ENCODE measurements around the gene MPC1.

Gene MPC1
- 14.2 to 21.6 (median 17.2) reads per million in 3 donors for total RNA-seq

DNA sequence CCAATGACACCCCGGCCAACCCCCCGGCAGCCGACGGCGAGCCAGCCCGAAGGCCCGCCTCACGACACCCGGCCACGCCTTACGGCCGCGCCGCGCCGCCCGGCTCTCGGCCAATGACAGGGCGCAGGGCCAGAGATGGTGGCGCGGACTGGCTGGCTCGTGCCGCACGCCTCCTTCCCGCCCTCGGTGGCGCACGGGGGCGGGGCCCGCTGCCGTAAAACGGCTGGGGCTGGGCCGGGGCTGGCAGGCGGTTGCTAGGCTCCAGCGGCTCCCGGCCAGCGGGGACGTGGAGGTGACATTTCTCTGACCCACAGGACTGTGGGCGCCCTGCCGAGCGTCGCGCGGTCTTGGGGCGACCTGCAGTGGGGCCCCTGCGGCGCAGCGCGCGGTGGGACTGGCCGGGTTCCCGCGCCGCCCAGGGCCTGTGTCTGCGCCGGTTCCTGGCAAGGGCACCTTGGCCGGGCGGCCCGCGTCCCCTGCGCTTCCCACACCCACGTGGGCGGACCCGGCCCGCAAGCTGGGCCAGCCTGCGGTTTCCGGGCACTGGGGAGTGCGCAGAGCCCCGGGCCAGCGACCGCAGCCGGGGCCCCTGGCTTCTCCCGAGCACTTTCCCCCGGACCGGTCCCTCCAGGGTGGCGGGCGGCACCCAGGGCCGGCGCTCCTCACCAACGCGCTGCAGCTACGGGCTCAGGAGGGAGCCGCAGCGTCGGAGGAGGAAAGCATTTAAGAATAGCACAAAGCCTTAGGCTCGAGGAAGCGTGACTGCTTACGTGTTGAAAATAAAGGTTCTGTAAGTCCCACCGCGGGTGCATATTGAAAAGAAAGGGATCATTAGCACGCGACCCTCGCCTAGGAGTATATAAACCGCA, at the start of gene MPC1:
MPC1 (minus strand) TSS at position 8 of the 869 bp plus-strand sequence. CDS start 64 bp downstream, outside the sequence.
- peak; percentile 84 to 90 (median 89) for DNase-seq
- Histone ChIP-seq H3K27ac (ENCODE audit: insufficient read depth, low read length, poor library complexity, severe bottlenecking) (peak within 1 kb of the TSS; percentile 76), H3K4me3 (ENCODE audit: insufficient read depth, low read depth, low read length, poor library complexity, severe bottlenecking) (peak within 1 kb of the TSS; percentile 87), H3K36me3 (ENCODE audit: control insufficient read depth, insufficient read depth, low read length) (no peaks in the 10 kb centered on the region), H3K9me3 (ENCODE audit: control insufficient read depth, low read length) (no peaks in the 10 kb centered on the region), H3K27me3 (replicated peaks; ENCODE audit: control insufficient read depth, insufficient read depth, low read length, poor library complexity, severe bottlenecking) (no peaks in the 10 kb centered on the region), H3K4me1 (ENCODE audit: control insufficient read depth, insufficient read depth, low read length, poor library complexity, severe bottlenecking) (peaks cover 5% of the 10 kb centered on the region)

GRCh38 chr6:166430269-166430668, 47.5 kb upstream of the MPC1 start:
- DNase-seq = no peak
- no peaks in the 10 kb centered on the region for H3K27me3 ChIP-seq (replicated peaks; ENCODE audit: control insufficient read depth, insufficient read depth, low read length, poor library complexity, severe bottlenecking)
- no peaks in the 10 kb centered on the region for H3K36me3 ChIP-seq (ENCODE audit: control insufficient read depth, insufficient read depth, low read length)

GRCh38 chr6:166424431-166424830, 41.7 kb upstream of the MPC1 start:
- Histone ChIP-seq H3K36me3 (ENCODE audit: control insufficient read depth, insufficient read depth, low read length) (no peaks in the 10 kb centered on the region), H3K4me3 (ENCODE audit: insufficient read depth, low read depth, low read length, poor library complexity, severe bottlenecking) (no peak overlapping the region), H3K27me3 (replicated peaks; ENCODE audit: control insufficient read depth, insufficient read depth, low read length, poor library complexity, severe bottlenecking) (no peaks in the 10 kb centered on the region), H3K27ac (ENCODE audit: insufficient read depth, low read length, poor library complexity, severe bottlenecking) (no peak overlapping the region), H3K9me3 (ENCODE audit: control insufficient read depth, low read length) (no peaks in the 10 kb centered on the region), H3K4me1 (ENCODE audit: control insufficient read depth, insufficient read depth, low read length, poor library complexity, severe bottlenecking) (peaks cover 11% of the 10 kb centered on the region)
- DNase-seq = no peak

More at GRCh38 chr6:166430269-166430668, 47.5 kb upstream of the MPC1 start:
- Histone ChIP-seq H3K9me3 (ENCODE audit: control insufficient read depth, low read length) (no peaks in the 10 kb centered on the region), H3K4me3 (ENCODE audit: insufficient read depth, low read depth, low read length, poor library complexity, severe bottlenecking) (no peak overlapping the region), H3K4me1 (ENCODE audit: control insufficient read depth, insufficient read depth, low read length, poor library complexity, severe bottlenecking) (no peaks in the 10 kb centered on the region), H3K27ac (ENCODE audit: insufficient read depth, low read length, poor library complexity, severe bottlenecking) (no peak overlapping the region)

DNA sequence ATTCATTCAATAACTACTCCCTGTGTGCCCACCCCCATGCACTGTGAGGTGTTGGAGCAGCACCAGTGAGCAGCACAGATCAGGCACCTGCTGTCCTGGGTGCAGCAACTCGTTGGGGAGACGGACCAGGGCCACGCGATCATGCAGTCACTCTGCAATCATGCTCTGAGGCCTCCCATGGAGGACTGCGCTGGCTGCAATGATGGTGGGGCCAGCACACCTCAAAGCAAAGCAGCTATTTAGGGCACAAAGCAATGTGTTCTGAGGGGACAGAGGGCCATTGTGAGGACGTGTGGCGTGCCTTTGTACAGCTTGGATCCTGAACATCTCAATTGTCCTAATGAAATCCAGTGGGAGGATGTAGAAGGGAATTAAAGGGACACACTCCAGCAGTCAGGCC, 41.0 kb upstream of the MPC1 start:
- no peak for DNase-seq
- Histone ChIP-seq H3K9me3 (ENCODE audit: control insufficient read depth, low read length) (no peaks in the 10 kb centered on the region), H3K36me3 (ENCODE audit: control insufficient read depth, insufficient read depth, low read length) (no peaks in the 10 kb centered on the region), H3K4me3 (ENCODE audit: insufficient read depth, low read depth, low read length, poor library complexity, severe bottlenecking) (no peak overlapping the region), H3K4me1 (ENCODE audit: control insufficient read depth, insufficient read depth, low read length, poor library complexity, severe bottlenecking) (peaks cover 16% of the 10 kb centered on the region), H3K27me3 (replicated peaks; ENCODE audit: control insufficient read depth, insufficient read depth, low read length, poor library complexity, severe bottlenecking) (no peaks in the 10 kb centered on the region), H3K27ac (ENCODE audit: insufficient read depth, low read length, poor library complexity, severe bottlenecking) (no peak overlapping the region)

- Histone ChIP-seq H3K36me3 (ENCODE audit: control insufficient read depth, insufficient read depth, low read length) (no peaks in the 10 kb centered on the region), H3K27me3 (replicated peaks; ENCODE audit: control insufficient read depth, insufficient read depth, low read length, poor library complexity, severe bottlenecking) (no peaks in the 10 kb centered on the region), H3K9me3 (ENCODE audit: control insufficient read depth, low read length) (no peaks in the 10 kb centered on the region), H3K4me1 (ENCODE audit: control insufficient read depth, insufficient read depth, low read length, poor library complexity, severe bottlenecking) (peaks cover 21% of the 10 kb centered on the region), H3K4me3 (ENCODE audit: insufficient read depth, low read depth, low read length, poor library complexity, severe bottlenecking) (no peak overlapping the region), H3K27ac (ENCODE audit: insufficient read depth, low read length, poor library complexity, severe bottlenecking) (no peak overlapping the region)
- no peak for DNase-seq
Measured at GRCh38 chr6:166423051-166423745, 40.5 kb upstream of the MPC1 start.

- H3K27me3 ChIP-seq (replicated peaks; ENCODE audit: control insufficient read depth, insufficient read depth, low read length, poor library complexity, severe bottlenecking) = no peaks in the 10 kb centered on the region
- no peak overlapping the region for H3K27ac ChIP-seq (ENCODE audit: insufficient read depth, low read length, poor library complexity, severe bottlenecking)
- H3K4me1 ChIP-seq (ENCODE audit: control insufficient read depth, insufficient read depth, low read length, poor library complexity, severe bottlenecking) = peaks cover 26% of the 10 kb centered on the region
- no peak for DNase-seq
- no peak overlapping the region for H3K4me3 ChIP-seq (ENCODE audit: insufficient read depth, low read depth, low read length, poor library complexity, severe bottlenecking)
- no peaks in the 10 kb centered on the region for H3K9me3 ChIP-seq (ENCODE audit: control insufficient read depth, low read length)
- H3K36me3 ChIP-seq (ENCODE audit: control insufficient read depth, insufficient read depth, low read length) = no peaks in the 10 kb centered on the region
Measured at GRCh38 chr6:166422201-166422940, 39.6 kb upstream of the MPC1 start.

- Histone ChIP-seq H3K4me1 (ENCODE audit: control insufficient read depth, insufficient read depth, low read length, poor library complexity, severe bottlenecking) (peaks cover 45% of the 10 kb centered on the region), H3K4me3 (ENCODE audit: insufficient read depth, low read depth, low read length, poor library complexity, severe bottlenecking) (no peak overlapping the region), H3K36me3 (ENCODE audit: control insufficient read depth, insufficient read depth, low read length) (no peaks in the 10 kb centered on the region), H3K27me3 (replicated peaks; ENCODE audit: control insufficient read depth, insufficient read depth, low read length, poor library complexity, severe bottlenecking) (no peaks in the 10 kb centered on the region), H3K9me3 (ENCODE audit: control insufficient read depth, low read length) (no peaks in the 10 kb centered on the region), H3K27ac (ENCODE audit: insufficient read depth, low read length, poor library complexity, severe bottlenecking) (peak overlapping the region; percentile 58)
- DNase-seq = no peak
Measured at GRCh38 chr6:166420351-166420750, 37.6 kb upstream of the MPC1 start.

DNA sequence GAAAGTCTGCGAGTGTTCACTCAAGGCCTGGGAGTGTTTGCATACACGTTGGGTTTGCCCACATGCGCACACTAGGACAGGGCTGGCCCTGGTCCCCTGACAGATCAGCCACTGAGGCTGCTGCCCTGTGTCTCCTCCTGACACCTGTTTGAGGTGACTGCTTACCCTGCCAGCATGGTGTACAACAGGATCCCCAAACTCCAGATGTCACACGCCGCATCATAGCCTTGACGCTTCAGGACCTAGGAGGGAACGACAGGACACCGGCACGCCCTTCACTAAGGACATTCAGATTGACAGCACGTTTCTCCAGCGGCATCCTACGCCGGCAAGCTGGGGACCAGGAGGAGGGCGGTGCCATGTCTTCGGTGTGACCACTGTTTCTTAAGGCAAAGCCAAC, 37.0 kb upstream of the MPC1 start:
- no peak overlapping the region for H3K4me3 ChIP-seq (ENCODE audit: insufficient read depth, low read depth, low read length, poor library complexity, severe bottlenecking)
- H3K4me1 ChIP-seq (ENCODE audit: control insufficient read depth, insufficient read depth, low read length, poor library complexity, severe bottlenecking) = peaks cover 52% of the 10 kb centered on the region
- no peaks in the 10 kb centered on the region for H3K27me3 ChIP-seq (replicated peaks; ENCODE audit: control insufficient read depth, insufficient read depth, low read length, poor library complexity, severe bottlenecking)
- peak overlapping the region; percentile 58 for H3K27ac ChIP-seq (ENCODE audit: insufficient read depth, low read length, poor library complexity, severe bottlenecking)
- no peaks in the 10 kb centered on the region for H3K36me3 ChIP-seq (ENCODE audit: control insufficient read depth, insufficient read depth, low read length)
- no peaks in the 10 kb centered on the region for H3K9me3 ChIP-seq (ENCODE audit: control insufficient read depth, low read length)
- no peak for DNase-seq

GRCh38 chr6:166419286-166419685, 36.5 kb upstream of the MPC1 start:
- Histone ChIP-seq H3K27me3 (replicated peaks; ENCODE audit: control insufficient read depth, insufficient read depth, low read length, poor library complexity, severe bottlenecking) (no peaks in the 10 kb centered on the region), H3K4me1 (ENCODE audit: control insufficient read depth, insufficient read depth, low read length, poor library complexity, severe bottlenecking) (peaks cover 56% of the 10 kb centered on the region), H3K36me3 (ENCODE audit: control insufficient read depth, insufficient read depth, low read length) (no peaks in the 10 kb centered on the region), H3K4me3 (ENCODE audit: insufficient read depth, low read depth, low read length, poor library complexity, severe bottlenecking) (no peak overlapping the region), H3K9me3 (ENCODE audit: control insufficient read depth, low read length) (no peaks in the 10 kb centered on the region), H3K27ac (ENCODE audit: insufficient read depth, low read length, poor library complexity, severe bottlenecking) (peak overlapping the region; percentile 58)
- peak; percentile 45 to 61 (median 57) for DNase-seq
